ENCODE data around the gene BCL2. TPM values are rescaled to one million over a fixed set of nuclear protein-coding genes. Genes with fewer than 3 reads are reported as not detected.

BCL2 gene
- total RNA-seq, 1 donor from 2014 or later = 18.7 TPM

GRCh38 chr18:63247926-63248325, 71.6 kb downstream of the BCL2 start:
- no peak for DNase-seq (ENCODE audit: extremely low spot score in 2 of 2)
- intact Hi-C loops (cut with DNase I) = no loop called here
- TF ChIP-seq POLR2A (IDR thresholded peaks at IDR 0.05) = no peak
- TF ChIP-seq POLR2AphosphoS5 (IDR thresholded peaks at IDR 0.05; ENCODE audit: insufficient read depth in 1 of 2, low read depth in 1 of 2) = peak in 1 of 2 donors; percentile 23
- H3K27ac ChIP-seq = peak overlapping the region; percentile 73
- no peaks in the 10 kb centered on the region for H3K36me3 ChIP-seq
- H3K27me3 ChIP-seq = no peaks in the 10 kb centered on the region
- H3K4me1 ChIP-seq = peaks cover 66% of the 10 kb centered on the region
- H3K9me3 ChIP-seq = no peaks in the 10 kb centered on the region
- H3K4me3 ChIP-seq = no peak overlapping the region

GRCh38 chr18:63247506-63247905, 72.1 kb downstream of the BCL2 start:
- no peaks in the 10 kb centered on the region for H3K9me3 ChIP-seq
- intact Hi-C loops (cut with DNase I) = no loop called here
- peak overlapping the region; percentile 73 for H3K27ac ChIP-seq
- no peak overlapping the region for H3K4me3 ChIP-seq
- H3K36me3 ChIP-seq = no peaks in the 10 kb centered on the region
- no peaks in the 10 kb centered on the region for H3K27me3 ChIP-seq
- no peak for DNase-seq (ENCODE audit: extremely low spot score in 2 of 2)
- peaks cover 62% of the 10 kb centered on the region for H3K4me1 ChIP-seq
- TF ChIP-seq, protein P1, sequence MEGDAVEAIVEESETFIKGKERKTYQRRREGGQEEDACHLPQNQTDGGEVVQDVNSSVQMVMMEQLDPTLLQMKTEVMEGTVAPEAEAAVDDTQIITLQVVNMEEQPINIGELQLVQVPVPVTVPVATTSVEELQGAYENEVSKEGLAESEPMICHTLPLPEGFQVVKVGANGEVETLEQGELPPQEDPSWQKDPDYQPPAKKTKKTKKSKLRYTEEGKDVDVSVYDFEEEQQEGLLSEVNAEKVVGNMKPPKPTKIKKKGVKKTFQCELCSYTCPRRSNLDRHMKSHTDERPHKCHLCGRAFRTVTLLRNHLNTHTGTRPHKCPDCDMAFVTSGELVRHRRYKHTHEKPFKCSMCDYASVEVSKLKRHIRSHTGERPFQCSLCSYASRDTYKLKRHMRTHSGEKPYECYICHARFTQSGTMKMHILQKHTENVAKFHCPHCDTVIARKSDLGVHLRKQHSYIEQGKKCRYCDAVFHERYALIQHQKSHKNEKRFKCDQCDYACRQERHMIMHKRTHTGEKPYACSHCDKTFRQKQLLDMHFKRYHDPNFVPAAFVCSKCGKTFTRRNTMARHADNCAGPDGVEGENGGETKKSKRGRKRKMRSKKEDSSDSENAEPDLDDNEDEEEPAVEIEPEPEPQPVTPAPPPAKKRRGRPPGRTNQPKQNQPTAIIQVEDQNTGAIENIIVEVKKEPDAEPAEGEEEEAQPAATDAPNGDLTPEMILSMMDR (IDR thresholded peaks at IDR 0.05) = no peak
- no peak for TF ChIP-seq POLR2AphosphoS5 (IDR thresholded peaks at IDR 0.05; ENCODE audit: insufficient read depth in 1 of 2, low read depth in 1 of 2)
- TF ChIP-seq POLR2A (IDR thresholded peaks at IDR 0.05) = no peak

- intact Hi-C loops (cut with DNase I) = no loop called here
- Histone ChIP-seq H3K36me3 (no peaks in the 10 kb centered on the region), H3K27ac (peak overlapping the region; percentile 83)
Measured at GRCh38 chr18:63245600-63245999, 74.0 kb downstream of the BCL2 start.

GRCh38 chr18:63244607-63245006, 75.0 kb downstream of the BCL2 start:
- peaks cover 65% of the 10 kb centered on the region for H3K4me1 ChIP-seq
- intact Hi-C loops (cut with DNase I) = no loop called here
- TF ChIP-seq, protein P1 (IDR thresholded peaks at IDR 0.05) = no peak
- no peak for TF ChIP-seq POLR2A (IDR thresholded peaks at IDR 0.05)
- TF ChIP-seq POLR2AphosphoS5 (IDR thresholded peaks at IDR 0.05; ENCODE audit: insufficient read depth in 1 of 2, low read depth in 1 of 2) = peak; percentile 15 to 53
- no peaks in the 10 kb centered on the region for H3K36me3 ChIP-seq
- no peaks in the 10 kb centered on the region for H3K9me3 ChIP-seq
- no peak overlapping the region for H3K4me3 ChIP-seq
- peak overlapping the region; percentile 83 for H3K27ac ChIP-seq
- no peak for DNase-seq (ENCODE audit: extremely low spot score in 2 of 2)
- H3K27me3 ChIP-seq = no peaks in the 10 kb centered on the region

More at GRCh38 chr18:63245600-63245999, 74.0 kb downstream of the BCL2 start:
- DNase-seq (ENCODE audit: extremely low spot score in 2 of 2) = no peak
- H3K27me3 ChIP-seq = no peaks in the 10 kb centered on the region
- peaks cover 64% of the 10 kb centered on the region for H3K4me1 ChIP-seq
- H3K4me3 ChIP-seq = no peak overlapping the region
- TF ChIP-seq POLR2A (IDR thresholded peaks at IDR 0.05) (no peak), POLR2AphosphoS5 (IDR thresholded peaks at IDR 0.05; ENCODE audit: insufficient read depth in 1 of 2, low read depth in 1 of 2) (no peak)
- TF ChIP-seq, protein P1 (IDR thresholded peaks at IDR 0.05) = no peak
- no peaks in the 10 kb centered on the region for H3K9me3 ChIP-seq

GRCh38 chr18:63241760-63242159, 77.8 kb downstream of the BCL2 start:
- H3K4me1 ChIP-seq = peaks cover 65% of the 10 kb centered on the region
- H3K36me3 ChIP-seq = no peaks in the 10 kb centered on the region
- H3K27me3 ChIP-seq = no peaks in the 10 kb centered on the region
- intact Hi-C loops (cut with DNase I) = no loop called here
- H3K4me3 ChIP-seq = no peak overlapping the region
- H3K27ac ChIP-seq = peak overlapping the region; percentile 90
- H3K9me3 ChIP-seq = no peaks in the 10 kb centered on the region
- TF ChIP-seq POLR2AphosphoS5 (IDR thresholded peaks at IDR 0.05; ENCODE audit: insufficient read depth in 1 of 2, low read depth in 1 of 2) (no peak), POLR2A (IDR thresholded peaks at IDR 0.05) (no peak)
- TF ChIP-seq, protein P1 (IDR thresholded peaks at IDR 0.05) = no peak
- DNase-seq (ENCODE audit: extremely low spot score in 2 of 2) = no peak
